Suprapubic skin (tissue), 4 donors: ENCODE results near the gene MT4.

Experiments
- CTCF ChIP-seq, 2 donors: fragments of 200-600 bp in 1 of 2; fragments of 450-650 bp in 1 of 2; sonication (generic) in 1 of 2; IDR thresholded peaks; one replicate each; pipeline ENCODE4 v1.5.1; 2016 to 2019; ENCODE audit warnings: antibody characterized with exemption in 2 of 2, mild to moderate bottlenecking in 1 of 2, moderate library complexity in 1 of 2
- POLR2A ChIP-seq, 2 donors: fragments of 450-650 bp; IDR thresholded peaks; one replicate each; pipeline ENCODE4 v1.6.1; 2017; ENCODE audit warnings: antibody characterized with exemption in 2 of 2, mild to moderate bottlenecking in 2 of 2, moderate library complexity in 2 of 2
- POLR2AphosphoS5 ChIP-seq, 3 donors: sonication (generic); formaldehyde crosslinking; IDR thresholded peaks; one replicate each; pipeline ENCODE4 v1.6.1; 2017; ENCODE audit warnings: antibody characterized with exemption in 3 of 3

- TF ChIP-seq POLR2A (IDR thresholded peaks at IDR 0.05): no peak
- TF ChIP-seq CTCF (IDR thresholded peaks at IDR 0.05): no peak
- no peak for TF ChIP-seq POLR2AphosphoS5 (IDR thresholded peaks at IDR 0.05)
Measured at GRCh38 chr16:56604966-56605365, 40.1 kb downstream of the MT4 start.
